Measurements from ENCODE around the gene PRKAR2B.
A peak's percentile ranks its signal among the peaks of the same experiment; 100 is the strongest.

The PRKAR2B gene

GRCh38 chr7:107044347-107045194, at the start of gene PRKAR2B:
TSS of gene PRKAR2B (plus strand) at chr7:107044705. CDS start at chr7:107044908, 203 bp downstream.
- peak; percentile 88 for DNase-seq

DNA sequence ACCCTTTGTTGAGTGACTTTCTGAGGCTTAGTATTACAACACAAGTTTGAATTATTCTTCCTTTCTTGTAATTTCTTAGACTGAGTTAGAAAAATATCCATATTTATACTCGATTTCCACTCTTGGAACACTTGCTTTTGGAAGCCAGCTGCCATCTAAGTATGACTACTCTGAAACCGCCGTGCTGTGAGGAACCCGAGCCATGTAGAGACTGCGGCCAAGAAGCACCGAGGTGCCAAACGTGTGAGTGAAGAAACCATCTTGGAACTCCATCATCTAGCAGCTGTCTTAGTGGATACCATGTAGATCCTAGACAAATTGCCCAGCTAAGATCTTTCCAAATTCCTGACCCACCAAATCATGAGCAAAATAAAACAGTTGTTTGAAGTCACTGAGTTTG, 49.7 kb upstream of the PRKAR2B start:
- DNase-seq = no peak

- no peak for DNase-seq
Measured at GRCh38 chr7:106997487-106998271, 46.8 kb upstream of the PRKAR2B start.

- no peak for DNase-seq
Measured at GRCh38 chr7:106999023-106999422, 45.5 kb upstream of the PRKAR2B start.

GRCh38 chr7:107001490-107001889, 43.0 kb upstream of the PRKAR2B start:
- no peak for DNase-seq

DNA sequence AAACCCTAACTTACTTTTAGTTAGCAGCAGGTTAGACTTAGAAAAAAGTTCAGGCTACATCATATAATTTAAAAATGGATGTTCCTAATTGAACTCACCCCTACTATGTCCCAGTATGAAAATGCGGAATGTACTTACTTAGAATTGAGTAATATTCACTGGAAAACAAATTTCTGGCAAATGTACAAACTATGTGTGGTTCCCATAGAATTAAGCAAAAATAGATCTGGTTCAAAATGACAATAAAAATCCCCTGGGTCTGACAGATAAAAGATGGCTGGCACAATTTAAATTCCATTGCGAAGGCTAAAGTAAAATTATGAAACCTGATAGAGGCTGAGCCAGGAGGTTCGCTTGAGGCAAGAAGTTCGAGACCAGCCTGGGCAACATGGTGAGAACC, 42.4 kb upstream of the PRKAR2B start:
- no peak for DNase-seq

GRCh38 chr7:107002529-107002998, 41.9 kb upstream of the PRKAR2B start:
- DNase-seq = no peak

DNA sequence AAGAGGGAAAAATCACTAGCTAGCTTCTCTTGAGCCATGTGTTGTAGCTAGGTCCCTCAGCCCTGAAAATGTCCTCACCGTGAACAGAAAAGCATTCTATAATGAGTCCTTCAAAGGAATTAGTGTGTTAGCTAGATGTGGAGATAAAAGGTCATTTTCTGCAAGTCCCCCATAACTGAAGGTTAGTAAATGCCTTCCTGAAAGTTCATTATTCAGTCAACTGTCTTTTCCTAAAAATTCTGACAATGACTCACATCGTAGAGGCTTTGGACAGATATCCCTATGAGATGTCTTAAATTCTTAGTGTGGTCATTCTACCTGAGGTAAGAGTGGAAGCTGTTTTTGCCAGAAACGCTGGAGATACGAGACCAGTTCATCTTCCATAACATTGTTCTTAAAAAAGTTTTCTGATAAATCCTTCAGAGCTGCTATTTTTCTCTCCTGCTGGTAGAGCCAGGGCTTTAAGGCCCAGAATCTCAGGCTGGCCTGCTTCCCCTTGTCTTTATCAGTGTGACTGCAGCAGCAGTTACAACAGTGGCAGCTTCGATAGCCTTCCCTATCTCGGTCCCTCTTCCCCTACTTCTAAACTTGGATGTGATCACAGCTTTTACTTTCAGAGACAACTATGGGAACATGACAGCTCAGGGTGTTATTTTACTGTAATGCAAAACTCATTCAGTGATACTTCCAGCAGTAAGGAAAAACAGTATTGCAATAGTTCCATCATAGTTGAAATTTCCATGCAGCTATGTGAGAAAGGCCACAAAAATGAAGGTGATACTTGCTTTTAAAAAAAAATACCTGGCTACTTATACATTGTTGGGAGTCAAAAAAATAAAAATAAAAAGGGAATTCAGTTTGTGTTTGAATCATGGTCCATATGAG, 37.3 kb upstream of the PRKAR2B start:
- DNase-seq = no peak

DNA sequence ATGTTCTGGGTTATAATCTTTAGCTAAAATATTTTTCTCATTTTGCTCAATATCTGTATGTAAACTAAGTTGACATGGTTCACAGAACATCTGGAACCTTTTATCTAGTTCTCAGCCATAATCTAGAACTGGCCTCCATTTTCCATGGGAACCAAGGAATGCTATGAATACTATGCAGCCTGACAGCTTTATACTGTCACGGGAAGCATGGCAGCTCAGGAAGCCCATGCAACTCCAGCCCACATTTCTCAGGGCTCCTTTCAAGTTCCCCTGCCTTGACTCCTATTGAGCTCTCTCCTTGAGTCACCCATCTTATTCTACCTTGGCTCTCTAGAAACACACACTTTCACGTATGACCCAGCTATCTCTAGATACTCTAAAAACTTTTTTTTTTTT, 36.6 kb upstream of the PRKAR2B start:
- no peak for DNase-seq

GRCh38 chr7:107009846-107010203, 34.7 kb upstream of the PRKAR2B start:
- no peak for DNase-seq

- no peak for DNase-seq
Measured at GRCh38 chr7:107012691-107013090, 31.8 kb upstream of the PRKAR2B start.

DNA sequence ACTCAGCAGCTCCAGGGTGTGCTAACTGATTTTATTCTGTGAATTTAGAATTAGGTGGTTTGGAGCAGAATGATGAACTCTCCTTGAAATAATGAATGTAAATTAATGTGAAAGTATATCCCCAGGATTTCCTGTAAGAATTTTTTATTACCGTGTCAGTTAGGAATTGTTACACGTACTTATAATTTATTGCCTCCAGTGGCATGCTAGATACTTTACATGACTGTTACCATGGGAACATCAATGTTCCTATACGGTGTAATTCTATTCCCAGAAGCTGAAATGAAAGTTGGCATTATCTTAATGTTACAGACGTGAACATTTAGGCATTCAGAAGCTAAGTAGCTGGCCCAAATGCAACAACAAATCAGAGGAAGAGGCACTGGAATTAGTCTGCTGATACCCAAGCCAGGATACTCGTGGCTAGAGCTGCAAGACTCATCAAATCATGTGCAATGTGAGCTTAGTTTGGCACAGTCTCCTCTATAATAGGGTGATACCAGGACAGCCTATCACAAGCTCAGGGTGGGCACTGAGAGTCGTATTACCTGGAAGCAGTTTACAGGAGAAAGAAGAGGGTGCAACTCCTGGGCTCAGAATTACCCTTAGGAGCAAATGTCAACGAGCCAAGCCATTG, 30.0 kb upstream of the PRKAR2B start:
- no peak for DNase-seq

DNA sequence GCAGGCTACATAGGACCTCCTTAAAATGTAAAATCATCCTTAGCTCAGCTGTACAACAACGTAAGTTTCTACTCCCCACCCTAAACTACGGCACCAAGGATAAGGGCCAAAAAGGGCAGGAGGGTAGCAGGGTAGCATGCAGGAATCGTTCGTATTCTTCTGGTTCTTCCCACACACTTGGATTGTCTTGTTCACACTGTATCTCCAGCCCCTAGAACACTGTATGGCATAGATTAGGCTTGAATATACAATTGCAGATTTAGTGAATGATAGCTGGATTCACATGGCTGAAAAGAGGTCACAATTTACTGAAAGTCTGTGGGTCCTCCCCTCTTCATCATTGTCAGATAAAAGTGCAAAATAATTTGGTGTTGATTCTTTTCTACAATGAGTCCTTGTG, 28.2 kb upstream of the PRKAR2B start:
- no peak for DNase-seq

GRCh38 chr7:107017965-107018719, 26.4 kb upstream of the PRKAR2B start:
- DNase-seq = no peak

DNA sequence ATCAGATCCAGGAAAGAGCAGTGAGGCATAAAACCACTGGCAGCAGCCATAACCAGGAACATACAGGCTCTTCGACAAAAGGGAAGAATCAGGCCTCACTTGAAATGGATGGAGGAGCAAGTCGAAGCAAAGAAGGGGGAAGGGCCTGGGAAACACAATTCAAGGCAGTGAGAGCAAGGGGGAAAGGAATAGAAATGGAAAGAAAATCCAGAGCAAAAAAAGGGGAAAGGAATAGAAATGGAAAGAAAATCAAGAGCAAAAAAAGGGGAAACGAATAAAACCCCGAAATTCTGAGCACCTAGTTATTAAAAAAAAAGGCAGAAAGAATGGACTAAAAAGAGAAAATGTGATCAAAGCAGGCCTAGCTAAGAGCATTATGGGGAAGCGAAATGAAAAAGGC, 24.1 kb upstream of the PRKAR2B start:
- DNase-seq = no peak

DNA sequence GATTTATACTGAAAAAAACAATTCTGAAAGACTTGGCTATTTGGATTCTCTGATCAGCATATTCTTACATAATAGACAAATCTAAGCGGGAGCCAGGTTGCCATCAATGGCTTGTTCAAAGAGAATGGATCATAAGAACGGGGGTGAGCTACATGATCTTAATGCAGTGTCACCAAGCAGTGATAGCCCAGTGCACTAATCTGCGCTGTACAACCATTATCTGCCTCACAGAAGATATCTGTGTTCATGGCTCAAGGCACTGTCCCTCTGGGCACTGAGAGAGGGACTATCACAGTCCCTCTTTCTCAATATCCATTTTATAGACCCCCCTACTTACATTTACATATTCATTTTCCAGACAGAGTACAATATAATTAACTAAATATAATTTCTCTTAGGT, 22.9 kb upstream of the PRKAR2B start:
- DNase-seq = no peak

- no peak for DNase-seq
Measured at GRCh38 chr7:107023522-107024151, 20.9 kb upstream of the PRKAR2B start.

- DNase-seq = no peak
Measured at GRCh38 chr7:107024906-107025305, 19.6 kb upstream of the PRKAR2B start.

DNA sequence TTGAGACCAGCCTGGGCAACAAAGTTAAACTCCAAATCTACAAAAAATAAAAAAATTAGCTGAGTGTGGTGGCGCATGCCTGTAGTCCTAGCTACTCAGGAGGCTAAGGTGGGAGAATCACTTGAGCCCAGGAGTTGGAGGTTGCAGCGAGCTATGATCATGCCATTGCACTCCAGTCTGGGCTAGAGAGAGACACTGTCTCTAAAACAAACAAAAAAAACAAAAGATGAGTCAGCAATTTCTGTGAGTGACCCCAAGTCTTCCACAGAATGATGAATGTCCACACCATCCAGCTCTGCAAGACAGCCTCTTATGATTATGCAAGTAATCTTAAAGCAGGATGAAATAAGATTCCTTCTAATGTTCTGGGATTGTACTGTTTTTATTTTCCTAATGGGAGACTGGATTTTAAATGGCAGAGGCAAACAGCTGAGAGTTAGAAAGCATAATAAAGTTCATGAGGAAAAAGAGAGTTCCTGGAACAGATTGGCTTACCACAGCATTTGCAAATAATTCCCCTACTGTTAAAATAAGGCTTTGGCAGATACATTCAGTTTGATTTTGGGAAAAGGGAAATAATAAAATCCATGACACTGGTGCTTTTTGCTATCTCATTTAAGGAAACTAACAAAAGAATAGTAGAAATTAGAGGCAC, 18.9 kb upstream of the PRKAR2B start:
- DNase-seq = no peak

DNA sequence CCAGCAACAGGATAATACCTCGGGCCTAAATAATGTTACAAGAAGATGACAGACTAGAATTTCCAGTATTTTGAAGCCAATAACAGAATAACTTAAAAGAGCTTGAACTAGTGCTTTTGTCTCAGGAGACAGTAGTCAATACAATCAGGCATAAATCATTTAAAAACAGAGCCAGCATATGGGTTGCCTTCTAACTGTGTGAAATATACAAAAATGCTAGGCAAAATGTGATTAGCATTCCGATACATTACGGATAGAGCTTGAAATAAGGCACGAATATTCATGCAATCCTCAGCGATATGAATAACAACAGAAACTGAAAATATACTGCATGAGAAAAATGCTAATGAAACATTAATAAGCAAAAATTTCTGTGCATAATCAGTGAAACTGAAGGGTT, 18.3 kb upstream of the PRKAR2B start:
- no peak for DNase-seq

GRCh38 chr7:107027208-107027607, 17.3 kb upstream of the PRKAR2B start:
- no peak for DNase-seq

All from midbrain (tissue), 1 donor.